Caki2 (cell line): ENCODE results near the gene KRTAP10-8. TPM values are rescaled to one million over a fixed set of nuclear protein-coding genes. Genes with fewer than 3 reads are reported as not detected.
"Not testable (repeated sequence)": the region's sequence is repeated elsewhere in the genome, so short reads cannot be mapped to it uniquely, and the experiment has no call there.

Experiments used
- DNase-seq: peaks from one replicate; pipeline ENCODE4 v3.0.0-alpha.2; 2015; ENCODE audit warnings: low read depth
- in situ Hi-C: cut with HindIII; loops from 2 replicates; pipeline ENCODE4 v1.10.0; 2016; ENCODE audit warnings: low sequenced_read_pairs, low pct_unique_long_range_greater_than_20kb, mixed read lengths
- total RNA-seq: library from RNA; depleted of rRNA; stranded (reverse); fragments of >200 nt; shearing (Covaris generic); gene quantifications from 2 replicates; pipeline ENCODE4 v1.2.3, GENCODE V29; 2014; ENCODE audit warnings: low replicate concordance

Gene KRTAP10-8
- total RNA-seq, 1 experiment from 2014 or later: not detected

- no peak for DNase-seq
- in situ Hi-C loops: no loop called here
Measured at GRCh38 chr21:44612669-44613229, 870 bp downstream of the KRTAP10-8 start.

GRCh38 chr21:44613386-44614155, 1.7 kb downstream of the KRTAP10-8 start:
- in situ Hi-C loops: no loop called here
- DNase-seq: no peak

- DNase-seq: no peak
- in situ Hi-C loops: no loop called here
Measured at GRCh38 chr21:44614161-44614631, 2.3 kb downstream of the KRTAP10-8 start.

GRCh38 chr21:44614961-44615391, 3.1 kb downstream of the KRTAP10-8 start:
- DNase-seq: no peak
- in situ Hi-C loops: no loop called here

- no peak for DNase-seq
- in situ Hi-C loops: no loop called here
Measured at GRCh38 chr21:44615466-44615865, 3.6 kb downstream of the KRTAP10-8 start.

- no peak for DNase-seq
- in situ Hi-C loops: no loop called here
Measured at GRCh38 chr21:44615911-44616590, 4.2 kb downstream of the KRTAP10-8 start.

GRCh38 chr21:44616591-44616926, 4.7 kb downstream of the KRTAP10-8 start:
- DNase-seq: no peak
- in situ Hi-C loops: no loop called here

- DNase-seq: no peak
- in situ Hi-C loops: no loop called here
Measured at GRCh38 chr21:44617071-44617501, 5.2 kb downstream of the KRTAP10-8 start.

- DNase-seq: no peak
- in situ Hi-C loops: no loop called here
Measured at GRCh38 chr21:44618504-44618903, 6.6 kb downstream of the KRTAP10-8 start.

- in situ Hi-C loops: no loop called here
- no peak for DNase-seq
Measured at GRCh38 chr21:44618909-44619308, 7.0 kb downstream of the KRTAP10-8 start.

- in situ Hi-C loops: no loop called here
- DNase-seq: no peak
Measured at GRCh38 chr21:44619886-44620285, 8.0 kb downstream of the KRTAP10-8 start.

- DNase-seq: no peak
- in situ Hi-C loops: no loop called here
Measured at GRCh38 chr21:44623575-44623974, 11.7 kb downstream of the KRTAP10-8 start.

GRCh38 chr21:44625756-44626155, 13.9 kb downstream of the KRTAP10-8 start:
- DNase-seq: no peak
- in situ Hi-C loops: no loop called here

- no peak for DNase-seq
- in situ Hi-C loops: no loop called here
Measured at GRCh38 chr21:44626262-44626661, 14.4 kb downstream of the KRTAP10-8 start.

- no peak for DNase-seq
- in situ Hi-C loops: no loop called here
Measured at GRCh38 chr21:44626673-44627143, 14.8 kb downstream of the KRTAP10-8 start, which contains the start of gene KRTAP10-9. Gene KRTAP10-9, plus strand, starts transcription at chr21:44627093. Its CDS starts 79 bp downstream, at chr21:44627172.

- in situ Hi-C loops: not testable (repeated sequence)
Measured at GRCh38 chr21:44627181-44627822, 15.4 kb downstream of the KRTAP10-8 start.

GRCh38 chr21:44627831-44628233, 16.0 kb downstream of the KRTAP10-8 start:
- DNase-seq, in situ Hi-C loops: not testable (repeated sequence)

More at GRCh38 chr21:44627181-44627822, 15.4 kb downstream of the KRTAP10-8 start:
- DNase-seq: not testable (repeated sequence)

- DNase-seq: no peak
- in situ Hi-C loops: no loop called here
Measured at GRCh38 chr21:44628707-44629391, 17.0 kb downstream of the KRTAP10-8 start.
